ENCODE measurements around the gene CDKN2AIPNL. TPM values are rescaled to one million over a fixed set of nuclear protein-coding genes. Genes with fewer than 3 reads are reported as not detected.

Gene CDKN2AIPNL
- total and polyA plus RNA-seq, 2 of the 4 experiments (the other 2 are of a cell fraction) = 14.0 to 18.1 TPM

DNA sequence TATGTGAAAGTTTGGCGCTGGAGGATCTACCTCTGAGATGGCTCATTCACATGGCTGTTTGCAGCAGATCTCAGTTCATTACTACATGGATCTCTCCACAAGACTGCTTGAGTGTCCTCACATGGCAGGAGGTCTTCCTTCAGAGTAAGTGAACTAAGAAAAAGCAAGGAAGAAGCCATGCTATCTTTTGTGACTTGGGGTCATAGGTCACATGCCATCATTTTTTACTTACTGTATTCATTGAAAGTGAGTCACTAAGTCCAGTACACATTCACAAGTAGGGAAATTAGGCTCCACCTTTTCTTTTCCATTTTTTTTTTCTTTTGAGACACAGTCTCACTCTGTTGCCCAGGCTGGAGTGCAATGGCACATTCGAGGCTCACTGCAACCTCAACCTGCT is 8.7 kb upstream of the CDKN2AIPNL start:
- no TSS peak for BruUV-seq (replicated peaks)
- Histone ChIP-seq H3K56ac (ENCODE audit: extremely low read depth, insufficient read depth, low read length) (no peak overlapping the region), H2BK5ac (ENCODE audit: low read depth, low read length, poor library complexity, severe bottlenecking) (no peak overlapping the region), H2BK20ac (ENCODE audit: low read depth, low read length) (no peak overlapping the region), H3K27ac (ENCODE audit: insufficient read depth, low read length) (no peak overlapping the region), H3K4me2 (ENCODE audit: low read depth, low read length) (no peak overlapping the region), H3K9me1 (ENCODE audit: insufficient read depth, low read length) (no peaks in the 10 kb centered on the region), H3K23ac (ENCODE audit: low read depth, low read length) (no peak overlapping the region), H3K9me3 (ENCODE audit: control insufficient read depth, insufficient read depth, low read length) (peaks cover 4% of the 10 kb centered on the region; the same call in 1 of the 2 replicates), H2AFZ (replicated peaks; ENCODE audit: low read length, poor library complexity) (no peak overlapping the region), H4K91ac (ENCODE audit: insufficient read depth, low read depth, low read length) (no peak overlapping the region), H4K20me1 (ENCODE audit: insufficient read depth, low read length) (no peaks in the 10 kb centered on the region), H3K4me3 (ENCODE audit: insufficient read depth, low read depth, low read length) (no peak overlapping the region), H3K9ac (ENCODE audit: low read depth, low read length) (no peak overlapping the region), H2AK9ac (replicated peaks; ENCODE audit: low read depth, low read length, poor library complexity) (no peak overlapping the region), H2BK15ac (ENCODE audit: low read depth, low read length) (no peak overlapping the region), H3K4me1 (ENCODE audit: control insufficient read depth, insufficient read depth, low read length) (no peaks in the 10 kb centered on the region; the same call in 1 of the 2 replicates), H3K4ac (ENCODE audit: low read depth, low read length) (no peak overlapping the region), H3K14ac (replicated peaks; ENCODE audit: low read depth, low read length) (no peak overlapping the region), H3K27me3 (ENCODE audit: control insufficient read depth, insufficient read depth, low read length) (no peaks in the 10 kb centered on the region), H2BK120ac (ENCODE audit: low read depth, low read length) (no peak overlapping the region), H3K36me3 (ENCODE audit: control insufficient read depth, insufficient read depth, low read length) (no peaks in the 10 kb centered on the region), H2AK5ac (ENCODE audit: low read depth, low read length) (no peak overlapping the region), H4K8ac (ENCODE audit: low read depth in 2 of 2, low read length in 2 of 2) (no peak overlapping the region), H3K79me1 (ENCODE audit: low read depth in 1 of 2, low read length in 2 of 2) (no peaks in the 10 kb centered on the region), H3K18ac (ENCODE audit: low read depth, low read length) (no peak overlapping the region), H4K5ac (ENCODE audit: low read depth, low read length) (no peak overlapping the region)
- DNase-seq (peak; percentile 70), ATAC-seq (ENCODE audit: low read depth) (peak; percentile 81)
- ChIA-PET CTCF (no interaction called here), POLR2A (ENCODE audit: unreplicated experiment) (no interaction called here)
- 100% methylated on average over 1 of the region's 2 CpGs; no CpG with 5 or more reads in 1 of the 2 experiments for WGBS, 2 experiments (ENCODE audit: extremely low coverage in 2 of 2, insufficient read length in 1 of 2)
- intact Hi-C loops (cut with micrococcal nuclease) (no loop called here), in situ Hi-C loops (cut with MboI; ENCODE audit: low sequenced_read_pairs) (no loop called here), dilution Hi-C loops (cut with HindIII; ENCODE audit: low sequenced_read_pairs, unreplicated experiment) (no loop called here)
- TF ChIP-seq BHLHE40 (IDR thresholded peaks at IDR 0.05; ENCODE audit: low read depth, low read length) = no peak
- no peak for TF ChIP-seq MAZ (IDR thresholded peaks at IDR 0.05; ENCODE audit: borderline replicate concordance, low read depth, low read length)
- no peak for TF ChIP-seq FOS (IDR thresholded peaks at IDR 0.05; ENCODE audit: low read depth, low read length)
- TF ChIP-seq CTCF (conservative IDR thresholded peaks at IDR 0.05; ENCODE audit: low read depth, low read length) = no peak
- no peak for TF ChIP-seq RCOR1 (IDR thresholded peaks at IDR 0.05; ENCODE audit: insufficient replicate concordance, low read length)
- TF ChIP-seq NFE2L2 (IDR thresholded peaks at IDR 0.05; ENCODE audit: low read depth, low read length) = no peak
- no peak for TF ChIP-seq POLR2A (IDR thresholded peaks at IDR 0.05; ENCODE audit: low read depth, low read length)
- no peak for TF ChIP-seq RFX5 (IDR thresholded peaks at IDR 0.05; ENCODE audit: low read depth, low read length)
- TF ChIP-seq SMC3 (IDR thresholded peaks at IDR 0.05; ENCODE audit: low read depth, low read length) = no peak
- TF ChIP-seq CHD1 (IDR thresholded peaks at IDR 0.05; ENCODE audit: low read depth, low read length) = no peak
- TF ChIP-seq MAFK (IDR thresholded peaks at IDR 0.05; ENCODE audit: low read depth, low read length) = no peak
- no peak for TF ChIP-seq CEBPB (IDR thresholded peaks at IDR 0.05; ENCODE audit: low read depth, low read length)
- TF ChIP-seq, protein P1, sequence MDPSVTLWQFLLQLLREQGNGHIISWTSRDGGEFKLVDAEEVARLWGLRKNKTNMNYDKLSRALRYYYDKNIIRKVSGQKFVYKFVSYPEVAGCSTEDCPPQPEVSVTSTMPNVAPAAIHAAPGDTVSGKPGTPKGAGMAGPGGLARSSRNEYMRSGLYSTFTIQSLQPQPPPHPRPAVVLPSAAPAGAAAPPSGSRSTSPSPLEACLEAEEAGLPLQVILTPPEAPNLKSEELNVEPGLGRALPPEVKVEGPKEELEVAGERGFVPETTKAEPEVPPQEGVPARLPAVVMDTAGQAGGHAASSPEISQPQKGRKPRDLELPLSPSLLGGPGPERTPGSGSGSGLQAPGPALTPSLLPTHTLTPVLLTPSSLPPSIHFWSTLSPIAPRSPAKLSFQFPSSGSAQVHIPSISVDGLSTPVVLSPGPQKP (IDR thresholded peaks at IDR 0.05; ENCODE audit: borderline replicate concordance, low read depth, low read length) = no peak
